Heart left ventricle (tissue), 13 donors: ENCODE measurements around the gene NQO1.

Experiments
- CTCF ChIP-seq, 12 donors: fragments of 200-600 bp; sonication (generic) in 4 of 12; IDR thresholded peaks; one replicate each; pipeline versions ENCODE4 v1.5.0 to v1.8.0; 2018 to 2022; ENCODE audit warnings: antibody characterized with exemption in 12 of 12, mild to moderate bottlenecking in 5 of 12
- POLR2A ChIP-seq, 2 donors: fragments of 450-650 bp; IDR thresholded peaks; one replicate each; pipeline ENCODE4 v1.6.1; 2017; ENCODE audit warnings: antibody characterized with exemption in 2 of 2, mild to moderate bottlenecking in 2 of 2, moderate library complexity in 2 of 2
- donor health status: ischemic (EF 13 %, LVEDD 7.1; RV severe dilation, severe dysfunction).
- donor health status: DM: no; HTN: yes; CAD: no.
- donor health status: DM: no; HTN: no; CAD: no.
- donor health status: ischemic (EF 25% LVEDD 6.9; RV normal size, moderate dysfunction).
- donor health status: ischemic (EF 25% LVEDD 5.7; RV mildly dilated, moderate dysfunction).
- donor health status: ischemic (EF 35%, LVEDD 5.7; RV mildly dilated, moderate dysfunction).
- donor health status: nonischemic (EF 11% LVEDD 7.7; RV severe dilation, severe dysfunction).
- donor health status: DM: yes; HTN: yes; CAD: no.
- donor health status: PGD.
- donor health status: ischemic (EF 29% LVEDD 5.4; RV normal size, mild dysfunction).
- donor health status: nonischemic (EF 23%, LVEDD 6.1; RV moderate dilation, normal function).

- no peak for TF ChIP-seq CTCF (IDR thresholded peaks at IDR 0.05)
- no peak for TF ChIP-seq POLR2A (IDR thresholded peaks at IDR 0.05)
Measured at GRCh38 chr16:69744363-69745231, 18.2 kb upstream of the NQO1 start.
